ENCODE results near the gene QPCTL. TPM values are rescaled to one million over a fixed set of nuclear protein-coding genes. Genes with fewer than 3 reads are reported as not detected.

The QPCTL gene
- total and polyA plus RNA-seq, 2 of the 4 experiments (the other 2 are of a cell fraction) = 6.6 to 11.5 TPM

DNA sequence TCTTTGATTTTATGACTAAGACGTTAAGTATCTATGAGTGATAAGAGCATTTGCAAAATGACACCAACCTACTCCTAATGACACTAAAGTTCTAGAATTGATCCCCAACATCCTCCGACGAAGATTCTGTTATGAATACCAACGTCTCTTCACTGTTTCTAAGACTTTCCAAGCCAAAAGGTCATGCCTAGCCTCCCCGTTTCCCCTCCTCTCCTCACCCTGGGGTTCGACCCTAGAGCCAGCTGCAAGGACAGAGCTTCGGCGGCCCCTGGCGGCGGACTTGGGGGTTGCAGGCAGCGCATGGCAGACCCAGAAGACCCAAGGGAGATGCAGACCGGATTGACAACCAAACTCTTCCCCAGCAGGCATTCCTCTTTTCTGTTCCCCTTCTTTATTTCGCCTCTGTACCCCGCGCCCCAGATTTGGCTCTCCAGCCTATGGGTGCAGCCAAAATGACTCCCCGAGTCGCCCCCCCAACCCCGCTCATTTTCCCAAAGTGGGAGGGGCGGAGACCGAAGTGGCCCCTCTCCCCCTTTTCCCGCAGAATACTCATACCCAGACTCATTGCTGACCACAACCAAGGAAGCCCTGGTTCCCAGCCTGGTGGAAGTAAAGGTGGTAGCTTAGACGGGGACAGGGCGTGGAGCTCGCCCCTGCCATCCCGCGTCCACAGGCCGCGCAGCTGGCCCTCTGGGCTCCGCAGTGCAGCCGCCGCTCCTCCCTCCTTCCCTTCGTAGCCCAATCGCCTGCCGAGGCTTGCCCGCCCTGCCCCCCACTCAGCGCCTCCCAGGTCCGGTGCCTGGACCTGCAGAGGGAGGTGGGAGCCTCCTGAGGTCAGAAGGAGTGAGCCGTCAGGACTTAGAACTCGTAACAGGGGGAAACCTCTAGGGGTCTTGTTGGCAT lies 49.2 kb upstream of the QPCTL start:
- Histone ChIP-seq H3K4me2 (ENCODE audit: low read depth, low read length) (peak overlapping the region; percentile 79), H2AK5ac (ENCODE audit: low read depth, low read length) (0 out of 2 replicates have a peak overlapping the region, but pooled peaks have one; percentile 51), H3K79me1 (ENCODE audit: low read depth in 1 of 2, low read length in 2 of 2) (peaks cover 6 to 18% of the 10 kb centered on the region in 2 experiments), H4K91ac (ENCODE audit: insufficient read depth, low read depth, low read length) (no peak overlapping the region), H2AFZ (replicated peaks; ENCODE audit: low read length, poor library complexity) (peak overlapping the region; percentile 69), H2BK120ac (ENCODE audit: low read depth, low read length) (no peak overlapping the region), H4K5ac (ENCODE audit: low read depth, low read length) (no peak overlapping the region), H2BK20ac (ENCODE audit: low read depth, low read length) (no peak overlapping the region), H2BK5ac (ENCODE audit: low read depth, low read length, poor library complexity, severe bottlenecking) (no peak overlapping the region), H3K4ac (ENCODE audit: low read depth, low read length) (peak overlapping the region; percentile 27; the same call in 1 of the 2 replicates), H3K23ac (ENCODE audit: low read depth, low read length) (no peak overlapping the region), H4K8ac (ENCODE audit: low read depth in 2 of 2, low read length in 2 of 2) (no peak overlapping the region), H2BK15ac (ENCODE audit: low read depth, low read length) (no peak overlapping the region), H3K27me3 (ENCODE audit: control insufficient read depth, insufficient read depth, low read length) (no peaks in the 10 kb centered on the region), H4K20me1 (ENCODE audit: insufficient read depth, low read length) (peaks cover 3% of the 10 kb centered on the region; the same call in 1 of the 2 replicates), H3K56ac (ENCODE audit: extremely low read depth, insufficient read depth, low read length) (no peak overlapping the region), H3K9me3 (ENCODE audit: control insufficient read depth, insufficient read depth, low read length) (no peaks in the 10 kb centered on the region), H3K27ac (ENCODE audit: insufficient read depth, low read length) (no peak overlapping the region), H3K18ac (ENCODE audit: low read depth, low read length) (no peak overlapping the region), H2AK9ac (replicated peaks; ENCODE audit: low read depth, low read length, poor library complexity) (peak overlapping the region; percentile 82), H3K4me3 (ENCODE audit: insufficient read depth, low read depth, low read length) (no peak overlapping the region), H3K14ac (replicated peaks; ENCODE audit: low read depth, low read length) (no peak overlapping the region), H3K36me3 (ENCODE audit: control insufficient read depth, insufficient read depth, low read length) (no peaks in the 10 kb centered on the region), H3K9ac (ENCODE audit: low read depth, low read length) (no peak overlapping the region), H3K4me1 (ENCODE audit: control insufficient read depth, insufficient read depth, low read length) (peaks cover 13% of the 10 kb centered on the region), H3K9me1 (ENCODE audit: insufficient read depth, low read length) (no peaks in the 10 kb centered on the region)
- ATAC-seq (ENCODE audit: low read depth) = peak; percentile 19
- in situ Hi-C loops (cut with MboI; ENCODE audit: low sequenced_read_pairs) (loop anchor here (10.0 kb wide), 1 partner anchor 118 kb away; no protein-coding TSS in a partner anchor), dilution Hi-C loops (cut with HindIII; ENCODE audit: low sequenced_read_pairs, unreplicated experiment) (no loop called here), intact Hi-C loops (cut with micrococcal nuclease) (loop anchor here (1.0 to 5.0 kb wide), 4 partner anchors 58 to 216 kb away; partner anchors contain the start of genes OPA3 and VASP)
- POLR2A ChIA-PET (ENCODE audit: unreplicated experiment) = no interaction called here
- peak; percentile 88 for TF ChIP-seq RAD21 (IDR thresholded peaks at IDR 0.05; ENCODE audit: low read length)
- peak; percentile 70 for TF ChIP-seq SMC3 (IDR thresholded peaks at IDR 0.05; ENCODE audit: low read depth, low read length)
- no peak for TF ChIP-seq NFE2L2 (IDR thresholded peaks at IDR 0.05; ENCODE audit: low read depth, low read length)
- TF ChIP-seq USF2 (IDR thresholded peaks at IDR 0.05; ENCODE audit: low read depth, low read length) = no peak
- TF ChIP-seq RCOR1 (IDR thresholded peaks at IDR 0.05; ENCODE audit: insufficient replicate concordance, low read length) = peak; percentile 15
- TF ChIP-seq, protein P1, sequence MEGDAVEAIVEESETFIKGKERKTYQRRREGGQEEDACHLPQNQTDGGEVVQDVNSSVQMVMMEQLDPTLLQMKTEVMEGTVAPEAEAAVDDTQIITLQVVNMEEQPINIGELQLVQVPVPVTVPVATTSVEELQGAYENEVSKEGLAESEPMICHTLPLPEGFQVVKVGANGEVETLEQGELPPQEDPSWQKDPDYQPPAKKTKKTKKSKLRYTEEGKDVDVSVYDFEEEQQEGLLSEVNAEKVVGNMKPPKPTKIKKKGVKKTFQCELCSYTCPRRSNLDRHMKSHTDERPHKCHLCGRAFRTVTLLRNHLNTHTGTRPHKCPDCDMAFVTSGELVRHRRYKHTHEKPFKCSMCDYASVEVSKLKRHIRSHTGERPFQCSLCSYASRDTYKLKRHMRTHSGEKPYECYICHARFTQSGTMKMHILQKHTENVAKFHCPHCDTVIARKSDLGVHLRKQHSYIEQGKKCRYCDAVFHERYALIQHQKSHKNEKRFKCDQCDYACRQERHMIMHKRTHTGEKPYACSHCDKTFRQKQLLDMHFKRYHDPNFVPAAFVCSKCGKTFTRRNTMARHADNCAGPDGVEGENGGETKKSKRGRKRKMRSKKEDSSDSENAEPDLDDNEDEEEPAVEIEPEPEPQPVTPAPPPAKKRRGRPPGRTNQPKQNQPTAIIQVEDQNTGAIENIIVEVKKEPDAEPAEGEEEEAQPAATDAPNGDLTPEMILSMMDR (conservative IDR thresholded peaks at IDR 0.05; ENCODE audit: low read depth, low read length) = peak; percentile 94
- no peak for TF ChIP-seq MXI1 (IDR thresholded peaks at IDR 0.05; ENCODE audit: borderline replicate concordance, low read depth, low read length)
- 0 out of 2 replicates have a peak, but pooled peaks have one; percentile 49 for TF ChIP-seq CHD1 (IDR thresholded peaks at IDR 0.05; ENCODE audit: low read depth, low read length)
- no peak for TF ChIP-seq CEBPB (IDR thresholded peaks at IDR 0.05; ENCODE audit: low read depth, low read length)
- TF ChIP-seq FOS (IDR thresholded peaks at IDR 0.05; ENCODE audit: low read depth, low read length) = 0 out of 2 replicates have a peak, but pooled peaks have one; percentile 4
- TF ChIP-seq POLR2A (IDR thresholded peaks at IDR 0.05; ENCODE audit: low read depth, low read length) = no peak
- TF ChIP-seq MAZ (IDR thresholded peaks at IDR 0.05; ENCODE audit: borderline replicate concordance, low read depth, low read length) = peak; percentile 36; the same call in 1 of the 2 replicates
- TF ChIP-seq RFX5 (IDR thresholded peaks at IDR 0.05; ENCODE audit: low read depth, low read length) = no peak
- DNase-seq = peak; percentile 61
- CTCF ChIA-PET = interaction anchor here (0.6 to 1.8 kb wide), 5 partner anchors 11 to 204 kb away, joined by 3 to 5 read pairs (median 3); no protein-coding TSS in a partner anchor
- no TSS peak for BruUV-seq (replicated peaks)
- WGBS, 2 experiments (ENCODE audit: extremely low coverage in 2 of 2, insufficient read length in 1 of 2) = 9% methylated on average over 9 of the region's 39 CpGs; no CpG with 5 or more reads in 1 of the 2 experiments

All from IMR-90 (cell line).